ENCODE results near the gene NUP214.

The NUP214 gene

GRCh38 chr9:131125288-131126058 lies at the start of gene NUP214:
NUP214 (plus strand) TSS chr9:131125586; CDS start chr9:131125705, 119 bp downstream.
- DNase-seq = peak; percentile 97 to 99 (median 98)

GRCh38 chr9:131076347-131077195 lies 48.8 kb upstream of the NUP214 start:
- no peak for DNase-seq

GRCh38 chr9:131078427-131079366 lies 46.7 kb upstream of the NUP214 start:
- no peak for DNase-seq

GRCh38 chr9:131080589-131080988 lies 44.8 kb upstream of the NUP214 start:
- no peak for DNase-seq

GRCh38 chr9:131081868-131082267 lies 43.5 kb upstream of the NUP214 start:
- no peak for DNase-seq

- DNase-seq = no peak
Measured at GRCh38 chr9:131082774-131083512, 42.4 kb upstream of the NUP214 start.

- no peak for DNase-seq
Measured at GRCh38 chr9:131084661-131085369, 40.6 kb upstream of the NUP214 start.

GRCh38 chr9:131085370-131086122 lies 39.8 kb upstream of the NUP214 start:
- no peak for DNase-seq

GRCh38 chr9:131087354-131087893 lies 38.0 kb upstream of the NUP214 start:
- DNase-seq = no peak

- no peak for DNase-seq
Measured at GRCh38 chr9:131090025-131090787, 35.2 kb upstream of the NUP214 start.

GRCh38 chr9:131091352-131091992 lies 33.9 kb upstream of the NUP214 start:
- DNase-seq = no peak

- DNase-seq = no peak
Measured at GRCh38 chr9:131092030-131092429, 33.4 kb upstream of the NUP214 start.

GRCh38 chr9:131092548-131093440 lies 32.6 kb upstream of the NUP214 start:
- no peak for DNase-seq

GRCh38 chr9:131094015-131094414 lies 31.4 kb upstream of the NUP214 start:
- no peak for DNase-seq

GRCh38 chr9:131094622-131095021 lies 30.8 kb upstream of the NUP214 start:
- no peak for DNase-seq

GRCh38 chr9:131095666-131096268 lies 29.6 kb upstream of the NUP214 start:
- no peak for DNase-seq

Data from stimulated activated naive CD4-positive, alpha-beta T cell (primary cell).